Astrocyte (in vitro differentiated cells and primary cell): ENCODE measurements around the gene TNFSF11. TPM values are rescaled to one million over a fixed set of nuclear protein-coding genes. Genes with fewer than 3 reads are reported as not detected.

Experiments used
- DNase-seq: peaks from one replicate; pipeline ENCODE4 v3.0.0-alpha.2; 2010; ENCODE audit warnings: low read depth
- FAIRE-seq: peaks from 2 replicates; lab custom pipeline; 2011; peaks lifted over from hg19 to GRCh38; lab: Jason Lieb, UNC
- H2AFZ ChIP-seq: 2 replicates; pipeline ENCODE4 v1.6.0; 2012; ENCODE audit warnings: low read depth, low read length, inconsistent platforms
- H3K27ac ChIP-seq: 2 replicates; pipeline ENCODE4 v1.5.1; 2011; ENCODE audit warnings: low read depth, low read length, inconsistent platforms
- H3K27me3 ChIP-seq: 2 replicates; pipeline ENCODE4 v1.6.0; 2011; ENCODE audit warnings: low read length, inconsistent platforms; ENCODE audit not compliant: insufficient read depth
- H3K36me3 ChIP-seq: 2 replicates; pipeline ENCODE4 v1.5.1; 2011; ENCODE audit warnings: low read length, inconsistent platforms; ENCODE audit not compliant: insufficient read depth
- H3K4me1 ChIP-seq: 2 replicates; pipeline ENCODE4 v1.5.1; 2011; ENCODE audit warnings: low read length, inconsistent platforms; ENCODE audit not compliant: insufficient read depth
- H3K4me2 ChIP-seq: 2 replicates; pipeline ENCODE4 v1.6.0; 2012; ENCODE audit warnings: low read length, inconsistent platforms
- H3K4me3 ChIP-seq: 2 replicates; pipeline ENCODE4 v1.5.1; 2011; ENCODE audit warnings: low read depth, mild to moderate bottlenecking, low read length, inconsistent platforms; ENCODE audit not compliant: insufficient read depth
- H3K79me2 ChIP-seq: 2 replicates; pipeline ENCODE4 v1.6.0; 2012; ENCODE audit warnings: mild to moderate bottlenecking, low read length, inconsistent platforms; ENCODE audit not compliant: insufficient read depth
- H3K9ac ChIP-seq: 2 replicates; pipeline ENCODE4 v1.6.0; 2012; ENCODE audit warnings: mild to moderate bottlenecking, low read length, inconsistent platforms
- H3K9me3 ChIP-seq: 2 replicates; pipeline ENCODE4 v1.5.1; 2012; ENCODE audit warnings: low read depth, mild to moderate bottlenecking, low read length, inconsistent platforms; ENCODE audit not compliant: insufficient read depth
- H4K20me1 ChIP-seq: 2 replicates; pipeline ENCODE4 v1.6.0; 2012; ENCODE audit warnings: low read length, inconsistent platforms; ENCODE audit not compliant: insufficient read depth
- H3K27ac Mint-ChIP-seq: one replicate; pipeline ENCODE4 v1.8.0; 2021; ENCODE audit warnings: mild to moderate bottlenecking, mixed read lengths; ENCODE audit not compliant: unreplicated experiment
- H3K27me3 Mint-ChIP-seq: one replicate; pipeline ENCODE4 v1.8.0; 2021; ENCODE audit warnings: low read depth, mixed read lengths; ENCODE audit not compliant: unreplicated experiment
- H3K36me3 Mint-ChIP-seq: one replicate; pipeline ENCODE4 v1.8.0; 2021; ENCODE audit warnings: low read depth, mixed read lengths; ENCODE audit not compliant: unreplicated experiment
- H3K4me1 Mint-ChIP-seq: one replicate; pipeline ENCODE4 v1.8.0; 2021; ENCODE audit warnings: low read depth, mixed read lengths; ENCODE audit not compliant: unreplicated experiment
- H3K4me3 Mint-ChIP-seq: one replicate; pipeline ENCODE4 v1.8.0; 2021; ENCODE audit warnings: mild to moderate bottlenecking, moderate library complexity, mixed read lengths; ENCODE audit not compliant: unreplicated experiment
- H3K9me3 Mint-ChIP-seq: one replicate; pipeline ENCODE4 v1.8.0; 2021; ENCODE audit warnings: mild to moderate bottlenecking, mixed read lengths; ENCODE audit not compliant: unreplicated experiment
- CTCF ChIP-seq: IDR thresholded peaks from 2 replicates; pipeline ENCODE4 v1.5.1; 2011; ENCODE audit warnings: low read depth, mild to moderate bottlenecking, inconsistent platforms, low read length, moderate library complexity; ENCODE audit not compliant: insufficient read depth
- EZH2 ChIP-seq: IDR thresholded peaks from 2 replicates; pipeline ENCODE4 v1.6.1; 2012; ENCODE audit warnings: mild to moderate bottlenecking, low read length, inconsistent platforms; ENCODE audit not compliant: insufficient read depth
- total RNA-seq: library from RNA; stranded (reverse); gene quantifications from 2 replicates; pipeline ENCODE4 v1.2.1, GENCODE V29; 2021

Gene TNFSF11
- total RNA-seq, 1 donor from 2014 or later = not detected

- H4K20me1 ChIP-seq = no peaks in the 10 kb centered on the region
- no peak overlapping the region for H3K4me3 Mint-ChIP-seq
- TF ChIP-seq EZH2 (no peak), CTCF (no peak)
- no peak for FAIRE-seq
- no peaks in the 10 kb centered on the region for H3K79me2 ChIP-seq
- DNase-seq = no peak
- H3K4me2 ChIP-seq = no peak overlapping the region
- H3K9ac ChIP-seq = no peak overlapping the region
- peaks cover 6% of the 10 kb centered on the region for H3K9me3 Mint-ChIP-seq
- H3K9me3 ChIP-seq = no peaks in the 10 kb centered on the region
- no peak overlapping the region for H3K27ac Mint-ChIP-seq
- H3K4me1 ChIP-seq = no peaks in the 10 kb centered on the region
- H3K36me3 ChIP-seq = no peaks in the 10 kb centered on the region
- H3K27me3 ChIP-seq = peaks cover 5% of the 10 kb centered on the region
- H2AFZ ChIP-seq = no peak overlapping the region
- H3K27ac ChIP-seq = no peak overlapping the region
- H3K4me1 Mint-ChIP-seq = no peaks in the 10 kb centered on the region
- H3K27me3 Mint-ChIP-seq = peaks cover 13% of the 10 kb centered on the region
- H3K4me3 ChIP-seq = no peak overlapping the region
- no peaks in the 10 kb centered on the region for H3K36me3 Mint-ChIP-seq
Measured at GRCh38 chr13:42610649-42611048, 36.7 kb downstream of the TNFSF11 start.

GRCh38 chr13:42611086-42611779 is 37.3 kb downstream of the TNFSF11 start:
- peaks cover 4% of the 10 kb centered on the region for H3K9me3 Mint-ChIP-seq
- no peak for FAIRE-seq
- H3K4me1 Mint-ChIP-seq = no peaks in the 10 kb centered on the region
- Histone ChIP-seq H2AFZ (no peak overlapping the region), H4K20me1 (no peaks in the 10 kb centered on the region), H3K4me2 (no peak overlapping the region), H3K4me3 (no peak overlapping the region), H3K4me1 (no peaks in the 10 kb centered on the region), H3K9me3 (no peaks in the 10 kb centered on the region), H3K27me3 (peaks cover 5% of the 10 kb centered on the region), H3K79me2 (no peaks in the 10 kb centered on the region), H3K36me3 (no peaks in the 10 kb centered on the region), H3K9ac (no peak overlapping the region), H3K27ac (no peak overlapping the region)
- H3K27ac Mint-ChIP-seq = no peak overlapping the region
- H3K27me3 Mint-ChIP-seq = peaks cover 9% of the 10 kb centered on the region
- H3K36me3 Mint-ChIP-seq = no peaks in the 10 kb centered on the region
- TF ChIP-seq EZH2 (no peak), CTCF (no peak)
- no peak for DNase-seq
- no peak overlapping the region for H3K4me3 Mint-ChIP-seq
